ENCODE measurements around the gene CRYGN.

CRYGN gene

GRCh38 chr7:151410405-151411390 lies 29.2 kb downstream of the CRYGN start:
- H3K27me3 Mint-ChIP-seq, result peaks cover 20% of the 10 kb centered on the region
- H3K9me3 Mint-ChIP-seq, result peaks cover 4% of the 10 kb centered on the region
- peaks cover 2% of the 10 kb centered on the region for H3K36me3 Mint-ChIP-seq
- H3K4me3 Mint-ChIP-seq, result peak overlapping the region; percentile 63
- H3K27ac Mint-ChIP-seq, result no peak overlapping the region
- H3K4me1 Mint-ChIP-seq, result peaks cover 47% of the 10 kb centered on the region

- H3K36me3 Mint-ChIP-seq, result peaks cover 2% of the 10 kb centered on the region
- H3K27me3 Mint-ChIP-seq, result peaks cover 20% of the 10 kb centered on the region
- H3K4me3 Mint-ChIP-seq, result peak within 1 kb of the TSS; percentile 84
- H3K9me3 Mint-ChIP-seq, result peaks cover 4% of the 10 kb centered on the region
- peaks cover 42% of the 10 kb centered on the region for H3K4me1 Mint-ChIP-seq
- no peak within 1 kb of the TSS for H3K27ac Mint-ChIP-seq
Measured at GRCh38 chr7:151409667-151410404, 30.1 kb downstream of the CRYGN start, which contains the start of gene WDR86. Gene WDR86, minus strand, starts transcription at chr7:151410038. Its CDS starts 449 bp downstream, at chr7:151409589.

- no peak overlapping the region for H3K27ac Mint-ChIP-seq
- peaks cover 35% of the 10 kb centered on the region for H3K4me1 Mint-ChIP-seq
- H3K27me3 Mint-ChIP-seq, result peaks cover 20% of the 10 kb centered on the region
- H3K4me3 Mint-ChIP-seq, result peak overlapping the region; percentile 84
- no peaks in the 10 kb centered on the region for H3K9me3 Mint-ChIP-seq
- no peaks in the 10 kb centered on the region for H3K36me3 Mint-ChIP-seq
Measured at GRCh38 chr7:151408839-151409666, 30.9 kb downstream of the CRYGN start.

- Mint-ChIP-seq H3K36me3 (no peaks in the 10 kb centered on the region), H3K4me3 (peak overlapping the region; percentile 84), H3K27me3 (peaks cover 20% of the 10 kb centered on the region), H3K27ac (no peak overlapping the region), H3K9me3 (no peaks in the 10 kb centered on the region), H3K4me1 (peaks cover 29% of the 10 kb centered on the region)
Measured at GRCh38 chr7:151408498-151408838, 31.5 kb downstream of the CRYGN start.

- Mint-ChIP-seq H3K4me3 (no peak overlapping the region), H3K9me3 (no peaks in the 10 kb centered on the region), H3K27me3 (peaks cover 17% of the 10 kb centered on the region), H3K4me1 (peaks cover 17% of the 10 kb centered on the region), H3K36me3 (no peaks in the 10 kb centered on the region), H3K27ac (no peak overlapping the region)
Measured at GRCh38 chr7:151406886-151407583, 32.9 kb downstream of the CRYGN start.

- H3K27ac Mint-ChIP-seq, result peak overlapping the region; percentile 30
- H3K4me3 Mint-ChIP-seq, result no peak overlapping the region
- H3K4me1 Mint-ChIP-seq, result peaks cover 12% of the 10 kb centered on the region
- H3K9me3 Mint-ChIP-seq, result no peaks in the 10 kb centered on the region
- H3K27me3 Mint-ChIP-seq, result peaks cover 13% of the 10 kb centered on the region
- no peaks in the 10 kb centered on the region for H3K36me3 Mint-ChIP-seq
Measured at GRCh38 chr7:151406051-151406875, 33.7 kb downstream of the CRYGN start.

- H3K4me1 Mint-ChIP-seq, result peaks cover 6% of the 10 kb centered on the region
- H3K27me3 Mint-ChIP-seq, result peaks cover 7% of the 10 kb centered on the region
- H3K4me3 Mint-ChIP-seq, result no peak overlapping the region
- no peak overlapping the region for H3K27ac Mint-ChIP-seq
- H3K36me3 Mint-ChIP-seq, result no peaks in the 10 kb centered on the region
- H3K9me3 Mint-ChIP-seq, result no peaks in the 10 kb centered on the region
Measured at GRCh38 chr7:151405588-151405987, 34.4 kb downstream of the CRYGN start.

- H3K27me3 Mint-ChIP-seq, result peaks cover 7% of the 10 kb centered on the region
- H3K9me3 Mint-ChIP-seq, result no peaks in the 10 kb centered on the region
- no peak overlapping the region for H3K4me3 Mint-ChIP-seq
- peaks cover 6% of the 10 kb centered on the region for H3K4me1 Mint-ChIP-seq
- H3K36me3 Mint-ChIP-seq, result no peaks in the 10 kb centered on the region
- no peak overlapping the region for H3K27ac Mint-ChIP-seq
Measured at GRCh38 chr7:151405056-151405455, 34.9 kb downstream of the CRYGN start.

- Mint-ChIP-seq H3K36me3 (no peaks in the 10 kb centered on the region), H3K27ac (no peak overlapping the region), H3K27me3 (peaks cover 7% of the 10 kb centered on the region), H3K4me1 (peaks cover 6% of the 10 kb centered on the region), H3K4me3 (no peak overlapping the region), H3K9me3 (no peaks in the 10 kb centered on the region)
Measured at GRCh38 chr7:151404216-151405011, 35.5 kb downstream of the CRYGN start.

GRCh38 chr7:151403764-151404163 lies 36.2 kb downstream of the CRYGN start:
- no peak overlapping the region for H3K4me3 Mint-ChIP-seq
- H3K27me3 Mint-ChIP-seq, result peaks cover 6% of the 10 kb centered on the region
- H3K4me1 Mint-ChIP-seq, result peaks cover 3% of the 10 kb centered on the region
- H3K9me3 Mint-ChIP-seq, result no peaks in the 10 kb centered on the region
- H3K27ac Mint-ChIP-seq, result no peak overlapping the region
- H3K36me3 Mint-ChIP-seq, result no peaks in the 10 kb centered on the region

GRCh38 chr7:151402029-151402835 lies 37.7 kb downstream of the CRYGN start:
- peaks cover 2% of the 10 kb centered on the region for H3K27me3 Mint-ChIP-seq
- H3K36me3 Mint-ChIP-seq, result no peaks in the 10 kb centered on the region
- no peak overlapping the region for H3K27ac Mint-ChIP-seq
- no peak overlapping the region for H3K4me3 Mint-ChIP-seq
- H3K9me3 Mint-ChIP-seq, result no peaks in the 10 kb centered on the region
- H3K4me1 Mint-ChIP-seq, result no peaks in the 10 kb centered on the region

GRCh38 chr7:151400626-151401315 lies 39.2 kb downstream of the CRYGN start:
- Mint-ChIP-seq H3K36me3 (no peaks in the 10 kb centered on the region), H3K27me3 (no peaks in the 10 kb centered on the region), H3K4me1 (no peaks in the 10 kb centered on the region), H3K27ac (no peak overlapping the region), H3K4me3 (no peak overlapping the region), H3K9me3 (no peaks in the 10 kb centered on the region)

Measured in activated naive CD4-positive, alpha-beta T cell treated with anti-CD3 and anti-CD28 coated beads, Interleukin-2, amount 50 U/mL, for 24 hours (primary cell).